Measurements from ENCODE around the gene NDUFA8. TPM values are rescaled to one million over a fixed set of nuclear protein-coding genes. Genes with fewer than 3 reads are reported as not detected.

The NDUFA8 gene
- total RNA-seq, 1 experiment from 2014 or later = 105 TPM

GRCh38 chr9:122205176-122205575, 45.6 kb upstream of the NDUFA8 start:
- no peak for TF ChIP-seq EZH2 (IDR thresholded peaks at IDR 0.05; ENCODE audit: borderline replicate concordance, low read depth, low read length, poor library complexity, severe bottlenecking)
- TF ChIP-seq CTCF (conservative IDR thresholded peaks at IDR 0.05; ENCODE audit: low read depth, low read length) = no peak
- Histone ChIP-seq H3K4me1 (ENCODE audit: insufficient read depth, low read length, poor library complexity, severe bottlenecking) (no peaks in the 10 kb centered on the region), H3K27ac (ENCODE audit: low read depth, low read length, poor library complexity, severe bottlenecking) (no peak overlapping the region), H3K27me3 (replicated peaks; ENCODE audit: insufficient read depth, low read depth, low read length, poor library complexity) (peaks cover 21% of the 10 kb centered on the region), H3K9me3 (ENCODE audit: low read depth, low read length, poor library complexity, severe bottlenecking) (no peaks in the 10 kb centered on the region), H3K4me3 (ENCODE audit: low read depth, low read length, poor library complexity, severe bottlenecking) (no peak overlapping the region), H3K36me3 (ENCODE audit: insufficient read depth, low read length, poor library complexity, severe bottlenecking) (no peaks in the 10 kb centered on the region)
- BruUV-seq (replicated peaks) = no TSS peak
- DNase-seq (ENCODE audit: low spot score) = no peak
- intact Hi-C loops (cut with micrococcal nuclease; ENCODE audit: unreplicated experiment) = no loop called here
- ChIA-PET POLR2A (ENCODE audit: low non-redundant PET) (no interaction called here), CTCF (no interaction called here)

GRCh38 chr9:122204491-122204890, 44.9 kb upstream of the NDUFA8 start:
- peaks cover 20% of the 10 kb centered on the region for H3K27me3 ChIP-seq (replicated peaks; ENCODE audit: insufficient read depth, low read depth, low read length, poor library complexity)
- POLR2A ChIA-PET (ENCODE audit: low non-redundant PET) = no interaction called here
- no peaks in the 10 kb centered on the region for H3K36me3 ChIP-seq (ENCODE audit: insufficient read depth, low read length, poor library complexity, severe bottlenecking)
- intact Hi-C loops (cut with micrococcal nuclease; ENCODE audit: unreplicated experiment) = no loop called here
- no peaks in the 10 kb centered on the region for H3K4me1 ChIP-seq (ENCODE audit: insufficient read depth, low read length, poor library complexity, severe bottlenecking)
- no peak for TF ChIP-seq EZH2 (IDR thresholded peaks at IDR 0.05; ENCODE audit: borderline replicate concordance, low read depth, low read length, poor library complexity, severe bottlenecking)
- no peak for TF ChIP-seq CTCF (conservative IDR thresholded peaks at IDR 0.05; ENCODE audit: low read depth, low read length)
- H3K4me3 ChIP-seq (ENCODE audit: low read depth, low read length, poor library complexity, severe bottlenecking) = no peak overlapping the region
- no peaks in the 10 kb centered on the region for H3K9me3 ChIP-seq (ENCODE audit: low read depth, low read length, poor library complexity, severe bottlenecking)
- DNase-seq (ENCODE audit: low spot score) = no peak
- CTCF ChIA-PET = no interaction called here
- no peak overlapping the region for H3K27ac ChIP-seq (ENCODE audit: low read depth, low read length, poor library complexity, severe bottlenecking)
- no TSS peak for BruUV-seq (replicated peaks)

GRCh38 chr9:122204055-122204454, 44.5 kb upstream of the NDUFA8 start:
- POLR2A ChIA-PET (ENCODE audit: low non-redundant PET) = no interaction called here

More at GRCh38 chr9:122204055-122204454, 44.5 kb upstream of the NDUFA8 start:
- no TSS peak for BruUV-seq (replicated peaks)
- peaks cover 20% of the 10 kb centered on the region for H3K27me3 ChIP-seq (replicated peaks; ENCODE audit: insufficient read depth, low read depth, low read length, poor library complexity)
- no peak for DNase-seq (ENCODE audit: low spot score)
- no peak overlapping the region for H3K4me3 ChIP-seq (ENCODE audit: low read depth, low read length, poor library complexity, severe bottlenecking)
- H3K27ac ChIP-seq (ENCODE audit: low read depth, low read length, poor library complexity, severe bottlenecking) = no peak overlapping the region
- TF ChIP-seq EZH2 (IDR thresholded peaks at IDR 0.05; ENCODE audit: borderline replicate concordance, low read depth, low read length, poor library complexity, severe bottlenecking) = no peak
- TF ChIP-seq CTCF (conservative IDR thresholded peaks at IDR 0.05; ENCODE audit: low read depth, low read length) = no peak
- no peaks in the 10 kb centered on the region for H3K9me3 ChIP-seq (ENCODE audit: low read depth, low read length, poor library complexity, severe bottlenecking)
- intact Hi-C loops (cut with micrococcal nuclease; ENCODE audit: unreplicated experiment) = no loop called here
- no peaks in the 10 kb centered on the region for H3K4me1 ChIP-seq (ENCODE audit: insufficient read depth, low read length, poor library complexity, severe bottlenecking)
- no peaks in the 10 kb centered on the region for H3K36me3 ChIP-seq (ENCODE audit: insufficient read depth, low read length, poor library complexity, severe bottlenecking)
- CTCF ChIA-PET = no interaction called here
